Measurements from ENCODE around the gene MIOX. TPM values are rescaled to one million over a fixed set of nuclear protein-coding genes. Genes with fewer than 3 reads are reported as not detected.

The MIOX gene
- total RNA-seq, 4 donors from 2014 or later: not detected

DNA sequence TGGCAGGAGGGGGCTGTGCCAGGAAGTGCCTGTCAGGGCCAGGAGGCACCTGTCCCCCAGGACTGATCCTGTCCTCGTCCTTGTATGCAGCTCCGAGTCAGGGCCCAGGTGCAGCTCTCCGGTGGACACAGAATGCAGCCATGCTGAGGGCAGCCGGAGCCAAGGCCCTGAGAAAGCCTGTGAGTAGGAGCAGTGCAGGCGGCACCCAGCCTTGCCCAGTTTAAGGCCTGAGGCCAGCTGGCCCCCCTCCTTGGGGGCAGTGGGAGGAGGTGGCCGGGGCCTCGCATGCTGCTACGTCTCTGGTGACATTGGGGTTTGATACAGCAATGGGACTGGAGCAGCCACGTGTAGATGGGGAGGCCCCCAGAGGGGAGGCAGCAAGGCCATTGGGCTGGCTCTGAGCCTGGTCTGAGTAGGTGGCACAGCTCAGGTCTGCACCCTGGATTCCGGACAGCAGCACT, 46.8 kb upstream of the MIOX start:
- Histone ChIP-seq H3K4me1 (no peaks in the 10 kb centered on the region), H3K36me3 (no peaks in the 10 kb centered on the region), H3K4me3 (no peak overlapping the region), H3K27ac (no peak overlapping the region), H3K9me3 (no peaks in the 10 kb centered on the region), H3K27me3 (no peaks in the 10 kb centered on the region)
- TF ChIP-seq CTCF (IDR thresholded peaks at IDR 0.05): no peak
- no peak for TF ChIP-seq POLR2A (IDR thresholded peaks at IDR 0.05)
- intact Hi-C loops (cut with DNase I; ENCODE audit: low total_unique reads): no loop called here
- DNase-seq: no peak

DNA sequence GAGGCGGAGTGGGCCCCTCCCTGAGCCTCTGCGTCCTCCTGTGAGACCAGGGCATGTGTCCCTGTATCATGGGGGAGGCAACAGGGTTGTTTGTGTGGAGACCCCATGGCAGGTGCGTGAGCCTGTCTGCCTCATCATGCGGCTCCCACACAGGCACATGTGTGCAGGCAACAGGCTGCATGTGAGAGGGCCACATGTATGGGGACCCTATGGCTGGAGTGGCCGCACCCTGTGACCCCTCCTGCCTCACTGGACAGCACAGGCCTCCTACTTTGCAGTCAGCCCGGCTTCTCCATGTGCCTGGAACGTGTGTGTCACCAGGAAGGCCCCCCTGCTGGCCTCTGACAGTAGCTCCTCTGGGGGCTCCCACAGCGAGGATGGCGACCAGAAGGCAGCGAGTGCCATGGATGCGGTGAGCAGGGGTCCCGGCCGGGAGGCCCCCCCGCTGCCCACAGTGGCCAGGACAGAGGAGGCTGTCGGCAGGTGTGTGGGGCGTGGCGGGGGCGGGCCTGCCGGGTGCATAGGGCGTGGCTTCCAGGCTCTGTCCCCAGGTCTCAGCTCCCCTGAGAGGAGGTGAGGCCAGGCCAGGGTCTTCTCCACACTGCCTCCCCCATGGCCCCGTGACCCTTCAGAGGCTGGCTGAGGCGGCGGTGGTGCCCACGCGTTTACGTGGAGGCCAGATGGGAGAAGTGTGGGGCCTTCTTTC, 46.0 kb upstream of the MIOX start:
- DNase-seq: no peak
- TF ChIP-seq POLR2A (IDR thresholded peaks at IDR 0.05): no peak
- no peak for TF ChIP-seq CTCF (IDR thresholded peaks at IDR 0.05)
- H3K9me3 ChIP-seq: no peaks in the 10 kb centered on the region
- H3K36me3 ChIP-seq: no peaks in the 10 kb centered on the region
- intact Hi-C loops (cut with DNase I; ENCODE audit: low total_unique reads): no loop called here
- H3K4me1 ChIP-seq: no peaks in the 10 kb centered on the region
- H3K4me3 ChIP-seq: no peak overlapping the region
- no peak overlapping the region for H3K27ac ChIP-seq
- H3K27me3 ChIP-seq: no peaks in the 10 kb centered on the region

- Histone ChIP-seq H3K36me3 (no peaks in the 10 kb centered on the region), H3K27ac (no peak overlapping the region), H3K27me3 (no peaks in the 10 kb centered on the region), H3K9me3 (no peaks in the 10 kb centered on the region), H3K4me3 (no peak overlapping the region), H3K4me1 (no peaks in the 10 kb centered on the region)
- DNase-seq: no peak
- TF ChIP-seq POLR2A (IDR thresholded peaks at IDR 0.05) (no peak), CTCF (IDR thresholded peaks at IDR 0.05) (no peak)
- intact Hi-C loops (cut with DNase I; ENCODE audit: low total_unique reads): no loop called here
These were observed 45.1 kb upstream of the MIOX start for GRCh38 chr22:50441428-50441993.

- TF ChIP-seq CTCF (IDR thresholded peaks at IDR 0.05) (no peak), POLR2A (IDR thresholded peaks at IDR 0.05) (no peak)
- Histone ChIP-seq H3K36me3 (no peaks in the 10 kb centered on the region), H3K27me3 (no peaks in the 10 kb centered on the region), H3K4me3 (no peak overlapping the region), H3K27ac (no peak overlapping the region), H3K4me1 (no peaks in the 10 kb centered on the region), H3K9me3 (no peaks in the 10 kb centered on the region)
- no peak for DNase-seq
- intact Hi-C loops (cut with DNase I; ENCODE audit: low total_unique reads): no loop called here
These were observed 43.5 kb upstream of the MIOX start for GRCh38 chr22:50443197-50443596.

DNA sequence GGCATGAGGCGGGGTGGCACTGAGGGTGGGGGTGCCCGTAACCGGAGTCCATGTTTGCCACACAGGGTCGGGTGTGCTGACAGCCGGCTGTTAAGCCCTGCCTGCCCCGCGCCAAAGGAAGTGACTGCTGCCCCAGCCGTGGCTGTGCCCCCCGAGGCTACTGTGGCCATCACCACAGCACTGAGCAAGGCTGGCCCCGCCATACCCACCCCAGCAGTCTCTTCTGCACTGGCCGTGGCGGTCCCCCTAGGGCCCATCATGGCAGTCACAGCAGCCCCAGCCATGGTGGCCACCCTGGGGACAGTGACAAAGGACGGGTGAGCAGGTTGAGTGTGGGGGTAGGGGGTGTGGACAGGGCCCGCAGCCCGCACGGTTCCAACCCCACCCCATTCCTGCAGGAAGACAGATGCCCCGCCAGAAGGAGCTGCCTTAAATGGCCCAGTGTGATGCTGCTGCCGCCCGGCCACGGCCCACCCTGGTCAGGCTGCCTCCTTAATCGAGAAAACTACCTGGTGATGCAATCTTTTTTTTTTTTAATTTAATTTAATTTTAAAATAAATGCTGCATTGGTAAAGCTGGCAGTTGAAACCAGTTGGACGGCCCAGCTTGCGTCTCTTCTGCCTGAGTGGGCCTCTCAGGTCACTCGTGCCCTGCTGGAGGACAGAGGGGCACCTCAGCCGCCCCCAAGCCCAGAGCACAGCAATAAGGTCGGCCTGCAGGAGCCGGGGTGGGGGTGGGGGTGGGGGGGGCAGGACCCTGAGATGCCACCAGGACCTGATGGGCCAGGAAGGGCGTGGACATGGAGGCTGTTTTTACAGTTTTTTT, 42.6 kb upstream of the MIOX start:
- intact Hi-C loops (cut with DNase I; ENCODE audit: low total_unique reads): no loop called here

More for the DNA sequence above, 42.6 kb upstream of the MIOX start:
- Histone ChIP-seq H3K27me3 (no peaks in the 10 kb centered on the region), H3K36me3 (no peaks in the 10 kb centered on the region), H3K4me3 (no peak overlapping the region), H3K9me3 (no peaks in the 10 kb centered on the region), H3K4me1 (no peaks in the 10 kb centered on the region), H3K27ac (no peak overlapping the region)
- TF ChIP-seq POLR2A (IDR thresholded peaks at IDR 0.05): no peak
- TF ChIP-seq CTCF (IDR thresholded peaks at IDR 0.05): no peak
- no peak for DNase-seq

Data from uterus (tissue), 4 donors.